GM18867 (cell line): Measurements from ENCODE around the gene KSR1.
A peak's percentile ranks its signal among the peaks of the same experiment; 100 is the strongest.
"Not testable (repeated sequence)": the region's sequence is repeated elsewhere in the genome, so short reads cannot be mapped to it uniquely, and the experiment has no call there.

ENCODE experiments used
- ATAC-seq: cut with Tn5 transposase; IDR thresholded peaks from one replicate; pipeline ENCODE4 v1.9.1; 2021; ENCODE audit warnings: mild to moderate bottlenecking, moderate library complexity; ENCODE audit not compliant: unreplicated experiment

The KSR1 gene

DNA sequence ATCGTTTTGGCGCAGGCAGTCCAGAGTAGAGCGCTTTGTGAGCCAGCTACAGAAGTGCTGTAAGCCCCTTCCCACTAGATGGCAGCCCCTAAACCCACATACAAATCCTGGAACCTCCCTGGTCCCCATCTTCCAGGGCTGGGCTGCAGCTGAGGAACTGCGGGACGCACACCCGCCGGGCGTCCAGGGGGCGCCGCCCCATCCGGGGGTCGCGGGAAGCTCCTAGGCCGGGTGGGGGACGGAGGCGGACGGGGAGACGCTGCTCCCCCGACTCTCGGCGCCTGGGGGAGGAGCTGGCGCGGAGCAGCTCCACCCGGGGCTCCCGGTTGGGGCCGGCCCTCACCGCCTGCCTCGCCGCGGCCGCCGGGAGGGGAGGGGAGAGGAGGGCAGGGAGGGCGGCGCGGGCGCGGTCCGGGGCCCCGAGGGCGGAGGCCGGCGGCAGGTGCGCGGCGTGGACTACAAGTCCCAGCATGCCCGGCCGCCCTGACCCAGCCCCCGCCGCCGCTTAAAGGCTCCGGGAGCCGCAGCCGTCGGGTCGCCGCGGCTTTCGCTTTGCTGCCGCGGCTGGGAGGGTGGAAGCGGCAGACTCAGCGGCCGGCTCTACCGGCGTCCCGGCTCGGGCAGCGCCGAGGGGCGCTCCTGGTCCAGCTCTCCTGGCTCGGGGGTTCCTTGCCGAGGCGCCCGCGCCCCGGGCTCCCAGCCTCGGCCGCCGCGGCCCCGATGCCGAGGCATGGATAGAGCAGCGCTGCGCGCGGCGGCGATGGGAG lies at the start of gene KSR1:
KSR1 (plus strand) TSS at position 535 of the 767 bp plus-strand sequence; CDS start at position 731, 196 bp downstream.
- ATAC-seq: peak; percentile 90

DNA sequence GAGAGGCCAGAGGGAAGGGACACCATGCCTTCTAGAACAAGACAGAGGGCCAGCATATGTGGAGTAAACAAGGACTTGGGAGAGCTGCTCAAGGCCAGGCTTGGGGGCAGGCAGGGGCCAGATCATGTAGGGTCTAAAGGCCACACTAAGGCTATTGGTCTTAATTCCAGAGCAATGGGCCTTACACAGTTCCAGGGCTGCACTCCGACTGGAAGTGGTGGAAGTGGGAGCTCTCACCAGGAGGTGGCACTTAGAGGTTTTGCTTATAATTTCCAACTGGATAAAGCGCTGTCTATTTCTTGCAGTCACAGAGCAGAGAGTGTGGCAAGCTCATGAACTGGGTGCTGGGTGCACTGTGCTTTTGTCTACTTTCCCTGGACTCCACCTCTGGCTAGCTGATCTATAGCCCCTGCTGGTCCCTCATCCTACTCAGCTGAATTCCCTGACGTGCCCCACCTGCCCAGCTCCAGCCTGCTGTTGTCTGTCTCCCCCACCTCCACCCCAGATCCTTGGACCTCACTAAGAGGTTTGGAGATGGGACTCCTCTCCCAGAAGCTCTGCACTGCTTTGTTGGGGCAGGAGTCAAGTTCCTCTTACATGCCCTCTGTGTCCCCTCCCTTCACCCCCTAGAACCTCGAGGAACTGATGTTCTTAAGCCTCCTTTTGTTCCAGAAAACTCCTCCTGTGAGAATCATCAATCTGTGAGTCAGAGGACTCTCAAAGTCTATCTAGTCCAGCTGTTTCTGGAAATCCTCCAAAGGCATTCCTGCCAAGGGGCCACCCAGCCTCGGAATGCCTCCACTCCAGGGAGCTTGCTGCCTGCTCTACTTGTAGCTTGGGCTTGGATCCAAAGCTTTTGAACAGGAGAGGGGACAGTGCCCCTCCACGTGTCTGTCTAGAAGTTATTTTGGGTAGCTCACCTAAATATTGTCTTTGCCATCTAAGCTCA lies 48.1 kb upstream of the KSR1 start:
- ATAC-seq: no peak

DNA sequence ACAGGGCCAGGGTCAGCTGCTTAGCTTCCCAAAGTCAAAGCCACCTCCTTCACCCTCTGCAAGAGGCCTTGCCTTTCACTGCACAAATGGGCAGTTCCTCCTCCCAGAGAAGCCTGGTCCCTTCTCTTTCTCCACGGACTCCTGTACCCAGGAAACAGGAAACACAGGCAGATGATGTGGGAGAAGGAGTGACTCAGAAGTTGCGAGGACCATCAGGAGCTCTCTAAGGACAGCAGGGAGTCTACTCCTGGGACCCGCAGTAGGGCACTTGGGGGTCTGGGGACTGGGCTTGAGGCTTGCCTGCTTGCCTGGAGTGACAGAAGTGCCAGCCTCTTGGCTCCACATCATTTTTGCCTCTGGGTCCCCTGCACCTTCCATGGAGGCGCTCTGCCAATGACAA lies 47.4 kb upstream of the KSR1 start:
- ATAC-seq: no peak

DNA sequence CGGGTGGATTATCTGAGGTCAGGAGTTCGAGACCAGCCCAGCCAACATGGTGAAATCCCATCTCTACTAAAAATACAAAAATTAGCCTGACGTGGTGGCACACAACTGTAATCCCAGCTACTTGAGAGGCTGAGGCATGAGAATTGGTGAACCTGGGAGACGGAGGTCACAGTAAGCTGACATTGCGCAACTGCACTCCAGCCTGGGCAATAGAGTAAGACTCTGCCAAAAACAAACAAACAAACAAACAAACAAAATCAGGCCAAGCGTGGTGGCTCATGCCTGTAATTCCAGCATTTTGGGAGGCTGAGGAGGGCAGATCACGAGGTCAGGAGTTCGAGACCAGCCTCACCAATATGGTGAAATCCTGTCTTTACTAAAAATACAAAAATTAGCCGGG lies 44.1 kb upstream of the KSR1 start:
- not testable (repeated sequence) for ATAC-seq

DNA sequence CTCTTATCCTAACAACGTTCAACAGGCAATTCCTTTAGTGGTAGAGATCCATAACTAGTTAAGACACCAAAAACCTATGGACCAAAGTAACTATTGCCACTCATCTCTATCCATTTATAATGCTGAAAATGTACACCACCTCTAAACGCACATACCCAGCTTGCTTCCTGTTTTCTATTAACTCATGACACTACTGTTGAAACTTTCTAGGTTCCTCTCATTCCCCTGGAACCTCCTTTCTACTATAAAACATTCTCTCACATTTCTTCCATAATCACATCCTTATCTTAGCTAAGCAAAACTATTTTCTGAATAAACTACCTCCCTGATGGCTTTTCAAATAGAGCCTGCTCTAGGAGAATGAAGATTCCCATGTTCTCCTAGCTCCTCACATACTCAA lies 42.9 kb upstream of the KSR1 start:
- ATAC-seq: no peak

DNA sequence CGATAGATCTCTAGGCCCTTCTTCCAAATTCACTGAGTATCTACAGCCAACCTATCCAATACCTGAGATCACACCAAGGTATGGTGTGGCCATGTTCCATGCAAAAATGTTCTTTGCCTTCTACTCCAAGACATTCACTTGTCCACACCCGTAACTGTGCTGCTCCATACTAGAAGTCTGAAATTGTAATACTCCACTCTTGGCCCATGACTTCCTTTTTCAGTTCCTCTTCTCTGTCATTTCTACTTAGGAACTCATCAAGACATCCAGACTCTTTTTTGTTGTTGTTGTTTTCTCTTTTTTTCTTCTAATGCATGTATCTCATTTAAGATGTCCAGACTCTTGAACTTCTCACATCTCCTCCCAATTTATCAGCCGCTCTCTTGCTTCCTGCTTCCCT lies 42.5 kb upstream of the KSR1 start:
- ATAC-seq: no peak

DNA sequence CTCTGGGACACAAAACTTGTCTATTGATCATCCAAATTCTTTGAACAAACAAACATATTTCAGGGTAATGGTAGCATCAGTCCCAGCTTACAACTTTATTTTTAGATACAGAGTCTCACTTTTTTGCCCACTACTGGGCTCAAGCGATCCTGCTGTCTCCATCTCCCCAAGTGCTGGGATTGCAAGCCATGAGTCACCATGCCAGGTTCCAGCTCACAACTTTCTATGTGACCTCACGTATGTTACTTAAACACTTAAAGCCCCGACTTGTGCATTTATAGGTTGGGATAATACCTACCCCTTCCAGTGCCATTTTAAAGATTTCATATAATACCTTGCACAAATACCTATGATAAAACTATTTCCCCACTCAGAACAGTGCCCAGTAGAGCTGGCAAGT lies 42.0 kb upstream of the KSR1 start:
- ATAC-seq: no peak

DNA sequence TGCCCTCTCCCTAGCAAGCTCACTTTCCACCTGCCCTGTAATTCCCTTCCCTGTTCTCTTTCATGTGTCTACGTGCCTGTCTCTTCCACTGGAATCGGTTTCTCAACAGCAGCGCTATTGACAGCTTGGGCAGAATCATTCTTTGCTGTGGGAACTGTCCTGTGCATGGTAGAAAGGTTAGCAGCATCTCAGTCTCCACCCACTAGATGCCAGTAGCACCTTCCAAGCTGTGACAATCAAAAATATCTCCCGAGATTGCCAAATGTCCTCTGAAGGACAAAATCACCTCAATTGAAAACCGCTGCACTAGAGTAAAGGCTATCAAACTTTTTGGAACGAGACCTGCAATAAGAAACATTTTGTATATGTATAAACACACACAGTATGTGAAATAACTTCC lies 41.6 kb upstream of the KSR1 start:
- no peak for ATAC-seq

DNA sequence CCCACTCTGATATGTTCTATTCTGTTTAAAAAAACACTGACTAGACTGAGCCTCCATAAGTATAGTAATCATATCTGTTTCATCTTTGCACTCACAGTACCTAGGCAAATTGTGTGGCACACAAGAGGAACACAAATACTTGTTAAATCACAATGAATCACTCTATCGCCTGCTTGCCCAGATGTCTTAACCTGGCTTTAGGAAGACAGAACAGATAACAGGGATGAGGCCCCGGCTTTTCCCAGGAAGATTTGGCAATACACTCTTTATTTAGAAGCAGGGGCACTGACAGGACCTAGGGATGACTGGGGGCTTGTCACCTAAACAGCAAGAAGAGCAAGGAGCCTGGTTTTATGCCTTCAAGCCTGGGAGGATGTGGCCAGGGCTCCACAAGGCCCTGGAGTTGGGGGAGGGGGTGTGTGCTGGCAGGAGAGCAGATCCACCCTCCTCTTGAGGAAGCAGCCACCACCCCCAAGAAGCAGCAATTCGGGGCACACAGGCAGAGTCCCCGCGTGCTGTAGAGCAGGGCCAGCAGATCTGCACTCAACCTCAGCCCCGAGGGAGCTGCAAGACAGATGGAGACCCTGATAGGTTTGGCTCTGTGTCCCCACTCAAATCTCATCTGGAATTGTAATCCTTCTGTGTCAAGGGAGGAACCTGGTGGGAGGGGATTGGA lies 41.0 kb upstream of the KSR1 start:
- no peak for ATAC-seq

DNA sequence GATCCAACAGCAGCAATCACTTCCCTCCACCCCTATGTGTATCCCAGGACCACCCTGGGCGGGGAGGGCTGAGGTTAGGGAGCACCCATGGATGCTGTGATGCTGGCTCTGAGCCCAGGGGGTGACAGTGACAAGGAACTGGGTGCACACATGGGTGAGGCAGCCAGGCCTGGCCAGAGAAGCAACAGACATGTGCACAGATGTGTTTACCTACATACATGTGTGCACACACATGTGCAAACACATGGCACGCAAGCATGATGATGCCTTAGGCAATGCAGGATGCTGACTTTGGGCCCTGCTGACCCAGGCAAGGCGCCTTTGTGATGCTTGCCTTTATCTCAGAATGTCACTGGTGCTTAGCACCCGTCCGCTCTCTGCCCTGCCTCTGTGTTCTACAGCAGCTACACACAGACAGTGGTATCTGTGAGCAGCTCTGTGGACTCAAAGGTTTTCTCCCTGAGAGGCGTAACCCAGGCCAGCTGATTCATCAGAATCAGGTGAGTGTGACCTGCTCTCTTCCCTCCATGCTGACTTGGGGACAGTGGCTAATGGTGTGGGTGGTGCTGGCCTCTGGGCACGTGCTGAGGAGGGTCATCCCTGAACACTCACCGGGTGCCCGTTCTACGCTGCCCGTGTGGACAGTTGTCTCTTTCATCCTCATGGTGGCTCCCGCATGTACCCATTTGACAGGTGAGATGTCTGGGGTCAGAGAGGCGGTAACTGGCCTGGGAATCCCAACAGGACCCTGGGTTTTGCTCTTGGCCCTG lies 38.5 kb upstream of the KSR1 start:
- ATAC-seq: no peak

DNA sequence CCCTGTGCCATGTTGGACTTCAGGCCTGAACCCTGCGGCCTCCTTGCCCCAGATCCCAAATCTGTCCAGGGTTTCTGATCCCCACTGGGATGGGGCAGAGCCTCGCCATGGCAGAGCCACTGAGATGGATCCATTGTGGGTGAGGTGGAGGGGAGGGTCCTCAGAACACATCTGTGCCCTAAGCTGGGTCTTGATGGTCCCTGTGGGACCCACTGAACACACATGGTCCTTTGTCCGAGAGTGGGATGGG lies 38.0 kb upstream of the KSR1 start:
- ATAC-seq: no peak

DNA sequence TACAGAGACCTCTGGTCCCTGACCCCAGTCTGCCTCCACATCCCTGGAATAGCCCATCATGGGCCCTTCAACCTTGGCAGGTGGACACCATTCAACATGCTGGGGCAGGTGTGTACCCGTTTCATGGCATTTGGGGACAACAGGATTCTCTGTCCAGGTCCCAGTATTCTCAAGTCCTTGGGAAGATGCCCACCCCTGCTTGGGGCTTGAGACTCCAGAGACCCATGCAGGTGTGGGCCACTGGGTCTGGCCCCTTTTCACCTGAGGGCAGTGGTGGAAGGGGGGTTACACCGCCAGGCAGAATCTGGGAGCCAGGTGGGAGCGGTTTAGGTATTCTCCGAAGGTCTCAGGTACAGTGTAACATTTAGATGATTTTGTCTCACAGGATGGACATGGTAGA lies 37.1 kb upstream of the KSR1 start:
- ATAC-seq: no peak

DNA sequence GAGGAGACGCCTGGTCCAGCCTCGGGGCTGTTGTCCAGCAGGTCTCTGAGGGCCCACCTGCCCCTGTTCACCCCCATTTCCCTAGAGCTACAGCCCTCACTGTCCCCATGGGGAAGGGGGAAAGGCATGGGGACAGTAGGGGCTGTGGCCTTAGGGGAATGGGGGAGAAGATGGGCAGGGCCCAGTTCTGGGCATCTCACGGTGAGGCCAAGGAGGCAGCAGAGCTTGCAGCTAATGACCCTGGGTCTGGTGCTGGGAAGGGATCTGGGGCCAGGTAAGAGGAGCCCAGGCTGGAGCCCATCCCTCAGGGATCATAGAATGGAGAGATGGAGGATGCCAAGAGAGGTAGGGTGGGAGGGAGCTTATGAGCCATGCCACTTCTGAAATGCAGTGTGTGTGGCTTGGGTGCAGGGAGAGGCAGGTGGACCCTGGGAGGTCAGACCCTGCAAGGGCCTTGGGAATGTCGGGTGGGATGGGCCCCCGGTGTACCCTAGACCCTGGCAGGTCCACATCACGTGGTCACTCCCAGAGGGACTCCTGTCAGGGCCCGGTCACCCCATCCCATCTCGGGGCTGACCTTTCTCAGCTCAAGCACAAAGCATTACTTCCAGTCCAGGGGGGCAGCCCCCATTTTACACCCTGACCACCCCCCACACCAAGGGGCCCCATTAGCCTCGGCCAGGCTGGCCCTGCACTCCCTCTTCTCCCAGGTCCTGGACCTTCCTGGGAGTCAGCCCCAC lies 35.9 kb upstream of the KSR1 start:
- no peak for ATAC-seq

DNA sequence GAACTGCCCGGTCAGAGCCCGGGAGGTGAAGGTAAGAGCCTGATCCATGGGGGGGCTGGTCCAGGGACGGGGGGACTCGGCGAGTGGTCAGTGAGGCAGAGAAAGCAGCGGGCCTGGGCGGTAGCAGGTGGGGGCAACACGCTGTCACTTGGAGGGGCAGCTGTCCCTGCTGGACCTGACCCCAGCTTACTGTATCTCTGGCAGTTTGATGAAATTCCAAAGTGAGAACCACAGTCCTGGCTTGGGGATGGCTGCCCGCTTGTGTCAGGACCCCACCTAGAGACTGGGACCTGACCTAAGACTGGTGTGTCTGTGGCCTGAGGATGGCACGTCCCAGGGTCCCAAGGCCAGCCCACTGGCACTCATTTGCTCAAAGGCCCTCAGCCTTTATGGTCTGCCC lies 35.1 kb upstream of the KSR1 start:
- no peak for ATAC-seq

DNA sequence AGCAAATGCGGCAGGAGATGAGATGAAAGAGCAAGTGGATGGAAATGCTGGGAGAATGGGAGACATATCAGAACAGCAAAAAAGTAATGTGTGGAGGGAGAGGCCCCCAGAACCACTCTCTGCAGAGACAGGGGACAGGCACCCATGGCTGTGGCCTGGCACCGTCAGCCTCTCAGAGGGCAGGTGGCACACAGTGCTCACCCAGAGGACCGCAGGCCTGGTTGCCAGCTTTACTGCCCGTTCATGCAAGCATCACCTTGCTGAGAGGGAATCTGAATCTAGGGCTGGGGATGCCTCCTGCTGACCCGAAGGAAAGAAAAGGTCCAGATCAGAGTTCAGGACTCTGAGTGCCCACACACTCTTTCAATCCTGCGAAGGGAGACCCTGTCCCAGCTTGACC lies 34.6 kb upstream of the KSR1 start:
- not testable (repeated sequence) for ATAC-seq

DNA sequence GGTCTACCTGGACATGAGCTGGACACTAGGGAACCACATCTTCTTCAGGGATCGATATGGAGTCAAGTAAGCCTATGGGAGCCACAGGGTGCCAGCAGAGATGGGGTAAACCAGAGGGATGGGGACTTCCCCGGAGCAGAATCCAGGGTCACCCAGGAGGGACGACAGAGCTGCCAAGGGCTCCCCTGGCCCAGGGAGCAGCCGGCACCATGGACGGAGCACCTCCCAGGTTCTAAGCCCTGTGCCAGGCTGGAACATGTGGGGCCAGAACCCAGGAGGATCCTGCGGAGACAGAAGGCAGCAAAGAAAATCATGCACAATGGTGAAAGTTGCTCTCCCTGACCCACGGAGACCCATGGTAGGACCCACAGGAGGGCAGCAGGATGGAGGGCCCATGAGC lies 33.6 kb upstream of the KSR1 start:
- ATAC-seq: no peak

DNA sequence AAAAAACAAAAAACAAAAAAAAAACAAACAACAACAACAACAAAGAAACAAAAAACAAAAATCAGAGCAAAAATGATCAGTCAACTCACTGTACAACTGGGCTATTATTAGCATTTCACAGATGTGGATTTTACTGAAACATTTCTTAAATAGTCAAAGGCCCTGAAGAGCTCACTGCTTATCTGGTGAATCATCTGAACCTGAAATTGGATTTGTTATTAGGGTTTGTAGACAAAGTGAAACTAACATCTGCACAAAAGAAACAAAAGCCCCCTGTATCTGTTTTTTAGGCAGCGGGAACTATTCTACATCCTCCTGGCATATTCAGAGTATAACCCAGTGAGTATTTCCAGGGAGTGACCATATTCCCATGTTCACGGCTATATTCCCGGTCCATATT lies 32.6 kb upstream of the KSR1 start:
- ATAC-seq: no peak

DNA sequence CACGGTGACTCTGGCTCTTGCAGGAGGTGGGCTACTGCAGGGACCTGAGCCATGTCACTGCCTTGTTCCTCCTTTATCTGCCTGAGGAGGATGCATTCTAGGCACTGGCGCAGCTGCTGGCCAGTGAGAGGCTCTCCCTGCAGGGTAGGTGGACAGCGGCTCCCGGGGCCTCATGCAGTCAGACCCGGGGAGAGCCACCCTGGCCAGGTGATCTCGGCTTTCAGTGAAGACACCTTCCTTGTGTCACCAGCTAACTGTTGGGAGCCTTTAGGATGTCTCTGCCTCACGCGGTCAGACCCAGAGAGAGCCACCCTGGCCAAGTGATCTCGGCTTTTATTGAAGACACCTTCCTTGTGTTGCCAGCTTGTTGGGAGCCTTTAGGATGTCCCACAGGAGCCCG lies 31.7 kb upstream of the KSR1 start:
- ATAC-seq: no peak

DNA sequence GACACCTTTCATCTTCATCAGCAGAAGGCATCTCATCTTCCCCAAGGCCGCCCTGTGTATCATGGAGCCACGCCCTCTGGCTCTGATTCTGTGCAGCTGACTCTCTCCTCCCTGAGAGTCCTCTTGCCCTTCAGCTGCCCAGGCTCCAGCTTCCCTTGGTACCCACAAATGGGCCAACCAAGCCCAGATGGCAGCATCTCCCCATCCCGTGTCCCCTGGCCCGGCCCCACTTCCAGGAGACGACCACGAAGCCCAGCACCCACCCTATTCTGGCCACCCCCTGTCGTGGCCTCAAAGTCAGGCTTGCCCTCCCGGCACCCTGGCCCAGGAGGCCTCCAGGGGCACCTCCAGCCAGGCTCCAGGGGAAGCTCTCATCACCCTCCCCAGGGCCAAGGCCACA lies 31.3 kb upstream of the KSR1 start:
- no peak for ATAC-seq

DNA sequence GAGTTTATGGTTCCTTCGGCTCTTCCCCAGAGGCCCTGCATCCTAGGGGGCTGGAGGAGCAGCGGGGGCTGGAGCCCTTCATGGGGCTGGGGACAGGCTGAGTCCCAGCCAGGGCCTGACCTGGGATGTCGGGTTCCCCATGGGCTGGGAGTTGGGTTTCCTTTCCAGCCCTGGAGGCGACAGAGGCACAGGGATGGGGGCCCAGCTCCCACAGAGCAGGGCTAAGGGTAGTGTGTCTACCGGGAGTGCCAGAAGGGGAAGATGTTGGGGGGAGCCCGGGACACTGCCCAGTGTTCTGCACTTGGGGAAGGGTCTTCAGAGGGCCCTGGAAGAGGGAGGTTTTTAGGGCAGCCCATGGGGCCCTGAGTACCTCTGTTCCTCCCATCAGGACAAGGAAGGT lies 30.7 kb upstream of the KSR1 start:
- not testable (repeated sequence) for ATAC-seq
